ENCODE data around the gene CALD1.

GRCh38 chr7:134768243-134768642 lies 11.2 kb upstream of the CALD1 start:
- TF ChIP-seq CTCF (IDR thresholded peaks at IDR 0.05 in 8 of 11, conservative IDR thresholded peaks at IDR 0.05 in 3 of 11) (no peak), POLR2A (IDR thresholded peaks at IDR 0.05) (no peak), POLR2AphosphoS5 (IDR thresholded peaks at IDR 0.05) (no peak)

Measured in spleen (tissue), 7 donors.